ENCODE data around the gene ABHD15.

ABHD15 gene

GRCh38 chr17:29565643-29566472 lies 979 bp downstream of the ABHD15 start:
- H3K9ac ChIP-seq: peak overlapping the region; percentile 55
- H3K79me2 ChIP-seq (ENCODE audit: insufficient read depth, low read depth): peaks cover 11% of the 10 kb centered on the region; the same call in 1 of the 2 replicates
- H3K4me2 ChIP-seq: peak overlapping the region; percentile 97
- H3K4me3 ChIP-seq (IDR thresholded peaks at IDR 0.05; ENCODE audit: insufficient read depth, low read depth, low read length): peak overlapping the region; percentile 17
- peak; percentile 46 for TF ChIP-seq CTCF (conservative IDR thresholded peaks at IDR 0.05; ENCODE audit: low read depth, low read length)
- no peaks in the 10 kb centered on the region for H4K20me1 ChIP-seq (ENCODE audit: insufficient read depth)
- H2AFZ ChIP-seq (ENCODE audit: low read depth): peak overlapping the region; percentile 96
- peaks cover 30% of the 10 kb centered on the region for H3K4me1 ChIP-seq (ENCODE audit: low read depth, poor library complexity, severe bottlenecking)
- H3K27ac ChIP-seq: peak overlapping the region; percentile 90
- no peaks in the 10 kb centered on the region for H3K27me3 ChIP-seq (ENCODE audit: insufficient read depth, low read depth)
- H3K36me3 ChIP-seq (ENCODE audit: insufficient read depth): no peaks in the 10 kb centered on the region

GRCh38 chr17:29563816-29564215 lies 3.0 kb downstream of the ABHD15 start:
- H3K36me3 ChIP-seq (ENCODE audit: insufficient read depth): no peaks in the 10 kb centered on the region
- peak overlapping the region; percentile 97; the same call in 1 of the 2 replicates for H3K4me2 ChIP-seq
- TF ChIP-seq CTCF (conservative IDR thresholded peaks at IDR 0.05; ENCODE audit: low read depth, low read length): no peak
- H3K4me3 ChIP-seq (IDR thresholded peaks at IDR 0.05; ENCODE audit: insufficient read depth, low read depth, low read length): no peak overlapping the region
- H2AFZ ChIP-seq (ENCODE audit: low read depth): no peak overlapping the region
- peaks cover 20% of the 10 kb centered on the region for H3K4me1 ChIP-seq (ENCODE audit: low read depth, poor library complexity, severe bottlenecking)
- peaks cover 11% of the 10 kb centered on the region; the same call in 1 of the 2 replicates for H3K79me2 ChIP-seq (ENCODE audit: insufficient read depth, low read depth)
- no peaks in the 10 kb centered on the region for H3K27me3 ChIP-seq (ENCODE audit: insufficient read depth, low read depth)
- no peak overlapping the region for H3K9ac ChIP-seq
- H4K20me1 ChIP-seq (ENCODE audit: insufficient read depth): no peaks in the 10 kb centered on the region
- no peak overlapping the region for H3K27ac ChIP-seq

DNA sequence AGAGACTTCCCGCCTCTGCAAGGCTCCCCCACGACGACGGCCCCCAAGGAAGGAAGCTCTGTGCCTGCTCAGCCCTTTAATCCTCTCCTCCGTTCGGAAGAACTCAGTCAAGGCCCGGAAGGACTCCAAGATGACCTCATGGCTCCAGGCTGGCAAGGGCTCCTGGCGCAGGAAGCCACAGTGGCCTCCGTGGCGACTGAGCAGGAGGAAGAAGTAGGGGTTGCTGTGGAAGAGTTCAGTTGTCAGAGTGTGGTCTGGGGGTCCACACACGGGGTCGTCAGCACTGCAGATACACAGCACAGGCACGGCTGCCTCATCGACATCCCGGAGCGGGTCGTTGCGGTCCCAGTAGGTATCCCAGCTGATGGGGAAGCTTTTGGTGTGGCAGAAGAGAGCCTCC lies 4.2 kb downstream of the ABHD15 start:
- no peak overlapping the region for H3K4me3 ChIP-seq (IDR thresholded peaks at IDR 0.05; ENCODE audit: insufficient read depth, low read depth, low read length)
- peaks cover 20% of the 10 kb centered on the region for H3K4me1 ChIP-seq (ENCODE audit: low read depth, poor library complexity, severe bottlenecking)
- H3K27me3 ChIP-seq (ENCODE audit: insufficient read depth, low read depth): no peaks in the 10 kb centered on the region
- no peak for TF ChIP-seq CTCF (conservative IDR thresholded peaks at IDR 0.05; ENCODE audit: low read depth, low read length)
- H4K20me1 ChIP-seq (ENCODE audit: insufficient read depth): no peaks in the 10 kb centered on the region
- no peak overlapping the region for H3K27ac ChIP-seq
- no peak overlapping the region for H2AFZ ChIP-seq (ENCODE audit: low read depth)
- H3K9ac ChIP-seq: no peak overlapping the region
- no peaks in the 10 kb centered on the region for H3K36me3 ChIP-seq (ENCODE audit: insufficient read depth)
- peaks cover 11% of the 10 kb centered on the region; the same call in 1 of the 2 replicates for H3K79me2 ChIP-seq (ENCODE audit: insufficient read depth, low read depth)
- no peak overlapping the region for H3K4me2 ChIP-seq

DNA sequence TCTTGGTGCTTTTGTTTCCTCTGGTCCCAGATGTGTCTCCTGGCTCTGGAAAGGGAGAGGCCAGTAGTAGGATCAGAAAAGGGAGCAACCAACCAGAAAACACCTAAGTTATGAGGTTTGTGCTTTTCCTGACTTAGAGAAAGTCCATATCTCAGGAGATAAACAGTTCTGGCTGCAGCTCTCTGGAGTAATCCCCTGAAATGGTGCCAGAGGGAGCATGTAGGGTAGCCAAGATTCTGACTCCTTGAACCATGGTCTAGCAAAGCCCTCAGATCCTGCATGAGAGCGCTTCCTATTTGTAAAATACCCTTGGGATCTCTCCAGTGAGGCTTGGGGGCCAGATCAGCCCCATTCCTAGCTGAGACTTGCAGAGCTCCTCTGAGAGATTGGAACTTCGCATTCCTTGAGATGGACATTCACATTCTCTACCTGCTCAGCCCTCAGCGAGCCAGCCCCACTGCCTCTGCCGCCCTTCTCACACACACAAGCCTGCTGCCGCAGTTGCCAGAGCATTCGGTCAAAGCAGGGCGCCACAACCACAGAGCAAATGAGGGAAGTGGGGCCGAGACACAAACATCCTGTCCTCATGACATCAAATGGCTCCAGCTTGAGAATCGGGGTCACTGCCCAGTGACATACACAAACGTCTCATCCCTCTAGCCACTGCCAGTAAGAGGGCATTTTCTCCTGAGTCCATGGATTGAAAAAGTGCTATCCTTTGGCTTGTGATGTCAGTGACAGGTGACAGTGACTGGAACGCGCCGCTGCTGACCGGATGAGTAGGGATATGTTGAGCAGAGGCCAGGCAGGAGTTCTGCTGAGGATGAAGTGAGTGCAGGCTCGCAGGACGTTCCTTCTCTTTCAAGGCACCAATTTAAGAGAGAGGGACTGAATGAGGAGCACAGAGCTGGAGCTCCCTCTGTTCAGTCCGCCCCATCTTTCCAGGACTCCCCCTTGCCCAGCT lies 5.0 kb downstream of the ABHD15 start:
- Histone ChIP-seq H3K4me2 (no peak overlapping the region), H3K79me2 (ENCODE audit: insufficient read depth, low read depth) (peaks cover 11% of the 10 kb centered on the region; the same call in 1 of the 2 replicates), H3K4me3 (IDR thresholded peaks at IDR 0.05; ENCODE audit: insufficient read depth, low read depth, low read length) (no peak overlapping the region), H4K20me1 (ENCODE audit: insufficient read depth) (no peaks in the 10 kb centered on the region), H3K4me1 (ENCODE audit: low read depth, poor library complexity, severe bottlenecking) (peaks cover 20% of the 10 kb centered on the region), H3K36me3 (ENCODE audit: insufficient read depth) (no peaks in the 10 kb centered on the region), H3K27me3 (ENCODE audit: insufficient read depth, low read depth) (no peaks in the 10 kb centered on the region), H3K9ac (no peak overlapping the region), H2AFZ (ENCODE audit: low read depth) (no peak overlapping the region), H3K27ac (no peak overlapping the region)
- no peak for TF ChIP-seq CTCF (conservative IDR thresholded peaks at IDR 0.05; ENCODE audit: low read depth, low read length)

Measured in KMS-11 (cell line).